Small intestine (tissue), 7 donors: ENCODE measurements around the gene BOD1L1. TPM values are rescaled to one million over a fixed set of nuclear protein-coding genes. Genes with fewer than 3 reads are reported as not detected.

Experiments used
- DNase-seq, 2 donors: peaks; one replicate each; pipeline versions ENCODE4 v3.0.0 to v3.0.0-alpha.2; 2013
- FAIRE-seq: peaks from 2 replicates; lab custom pipeline; 2012; peaks lifted over from hg19 to GRCh38; lab: Jason Lieb, UNC
- H3K27ac ChIP-seq, 3 donors: one replicate each; pipeline ENCODE4 v1.5.1; 2013; ENCODE audit warnings: low read length in 2 of 3, mild to moderate bottlenecking in 2 of 3, control low read depth in 1 of 3, inconsistent platforms in 1 of 3, low read depth in 1 of 3, moderate library complexity in 1 of 3
- H3K27me3 ChIP-seq, 3 donors: one replicate each; pipeline ENCODE4 v1.6.1; 2013; ENCODE audit warnings: low read length in 3 of 3, inconsistent platforms in 1 of 3; ENCODE audit not compliant: control insufficient read depth in 3 of 3, insufficient read depth in 3 of 3
- H3K36me3 ChIP-seq, 3 donors: one replicate each; pipeline ENCODE4 v1.6.1; 2013; ENCODE audit warnings: low read length in 3 of 3, inconsistent platforms in 1 of 3, low read depth in 1 of 3, mild to moderate bottlenecking in 1 of 3, moderate library complexity in 1 of 3; ENCODE audit not compliant: control insufficient read depth in 3 of 3, insufficient read depth in 2 of 3
- H3K4me1 ChIP-seq, 3 donors: one replicate each; pipeline ENCODE4 v1.6.1; 2013; ENCODE audit warnings: low read length in 2 of 3, inconsistent platforms in 1 of 3, low read depth in 1 of 3, mild to moderate bottlenecking in 1 of 3, moderate library complexity in 1 of 3; ENCODE audit not compliant: control insufficient read depth in 3 of 3, insufficient read depth in 2 of 3
- H3K4me3 ChIP-seq, 3 donors: one replicate each; pipeline ENCODE4 v1.5.1; 2013; ENCODE audit warnings: low read length in 3 of 3, control low read depth in 1 of 3, inconsistent platforms in 1 of 3, low read depth in 1 of 3, mild to moderate bottlenecking in 1 of 3, moderate library complexity in 1 of 3
- H3K9me3 ChIP-seq, 2 donors: one replicate each; pipeline ENCODE4 v1.6.1; 2013; ENCODE audit warnings: low read depth in 1 of 2, low read length in 1 of 2; ENCODE audit not compliant: control insufficient read depth in 2 of 2, insufficient read depth in 1 of 2
- WGBS, 3 donors: extraction: QIAGEN DNeasy Blood & Tissue Kit; methylation state at CpG; one replicate each; pipeline ENCODE4 v1.1.7; 2013; 5-methylcytosine and 5-hydroxymethylcytosine counted together
- polyA plus RNA-seq, 4 donors: library from polyadenylated mRNA; stranded (reverse) in 3 of 4; unstranded in 1 of 4; fragments of 200-250 nt in 3 of 4; fragments of 120-200 nt in 1 of 4; gene quantifications; one replicate each; pipeline versions ENCODE4 v1.2.1 to v1.2.3, GENCODE V29; 2013
- donor health status: healthy with polysubstance abuse.
- donor health status: control.
- donor health status: control.
- donor health status: Bipolar disorder and iron deficiency.
- donor health status: healthy.

The BOD1L1 gene
- polyA plus RNA-seq, 4 donors = 11.7 to 39.6 (median 13.6) TPM

- Histone ChIP-seq H3K36me3 (no peaks in the 10 kb centered on the region), H3K27ac (no peak overlapping the region), H3K27me3 (peaks cover 0 to 4% (median 2%) of the 10 kb centered on the region in 3 donors), H3K9me3 (no peaks in the 10 kb centered on the region), H3K4me3 (no peak overlapping the region), H3K4me1 (no peaks in the 10 kb centered on the region)
- FAIRE-seq = no peak
- WGBS, 3 donors = 29 to 62% (median 56%) methylated on average over 2 of the region's 2 CpGs
- no peak for DNase-seq
Observed at GRCh38 chr4:13559413-13559812, 68.1 kb downstream of the BOD1L1 start.

- DNase-seq (no peak), FAIRE-seq (no peak)
Observed at GRCh38 chr4:13558881-13559280, 68.6 kb downstream of the BOD1L1 start.

GRCh38 chr4:13555325-13555724, 72.2 kb downstream of the BOD1L1 start:
- no peak for FAIRE-seq
- H3K27me3 ChIP-seq = peaks cover 0 to 6% (median 2%) of the 10 kb centered on the region in 3 donors
- H3K36me3 ChIP-seq = no peaks in the 10 kb centered on the region
- H3K4me1 ChIP-seq = no peaks in the 10 kb centered on the region
- no peak for DNase-seq
- no peak overlapping the region for H3K27ac ChIP-seq
- no peak overlapping the region for H3K4me3 ChIP-seq
- WGBS, 3 donors = 80 to 92% (median 91%) methylated on average over 2 of the region's 2 CpGs
- no peaks in the 10 kb centered on the region for H3K9me3 ChIP-seq

More at GRCh38 chr4:13558881-13559280, 68.6 kb downstream of the BOD1L1 start:
- H3K36me3 ChIP-seq = no peaks in the 10 kb centered on the region
- H3K27ac ChIP-seq = no peak overlapping the region
- peaks cover 0 to 4% (median 2%) of the 10 kb centered on the region in 3 donors for H3K27me3 ChIP-seq
- WGBS, 3 donors = 63 to 76% (median 75%) methylated on average over 1 of the region's 1 CpG
- no peaks in the 10 kb centered on the region for H3K9me3 ChIP-seq
- no peaks in the 10 kb centered on the region for H3K4me1 ChIP-seq
- no peak overlapping the region for H3K4me3 ChIP-seq

GRCh38 chr4:13553081-13553480, 74.4 kb downstream of the BOD1L1 start:
- Histone ChIP-seq H3K4me3 (no peak overlapping the region), H3K27ac (no peak overlapping the region), H3K36me3 (no peaks in the 10 kb centered on the region), H3K9me3 (peaks cover 0 to 4% of the 10 kb centered on the region in 2 donors), H3K4me1 (peaks cover 0 to 7% (median 0%) of the 10 kb centered on the region in 3 donors), H3K27me3 (peaks cover 0 to 25% (median 9%) of the 10 kb centered on the region in 3 donors)
- FAIRE-seq = no peak
- no peak for DNase-seq
- 68 to 89% (median 78%) methylated on average over 1 of the region's 1 CpG for WGBS, 3 donors

GRCh38 chr4:13548984-13549546, 78.5 kb downstream of the BOD1L1 start:
- Histone ChIP-seq H3K27me3 (peaks cover 0 to 57% (median 33%) of the 10 kb centered on the region in 3 donors), H3K27ac (no peak overlapping the region), H3K9me3 (peaks cover 0 to 4% of the 10 kb centered on the region in 2 donors), H3K4me1 (peaks cover 0 to 15% (median 2%) of the 10 kb centered on the region in 3 donors), H3K4me3 (peak overlapping the region in 2 of 3 donors; percentile 8 to 24), H3K36me3 (no peaks in the 10 kb centered on the region)
- DNase-seq (peak; percentile 71 to 86), FAIRE-seq (no peak)
- WGBS, 3 donors = 3 to 5% (median 4%) methylated on average over 21 of the region's 21 CpGs

GRCh38 chr4:13548059-13548983, 79.2 kb downstream of the BOD1L1 start:
- FAIRE-seq = no peak
- Histone ChIP-seq H3K9me3 (peaks cover 0 to 5% of the 10 kb centered on the region in 2 donors), H3K27ac (no peak overlapping the region), H3K27me3 (peaks cover under 1 to 64% (median 38%) of the 10 kb centered on the region in 3 donors), H3K36me3 (no peaks in the 10 kb centered on the region), H3K4me3 (peak overlapping the region in 2 of 3 donors; percentile 42 to 47), H3K4me1 (peaks cover 0 to 15% (median 2%) of the 10 kb centered on the region in 3 donors)
- WGBS, 3 donors = 8 to 10% (median 9%) methylated on average over 30 to 35 of the region's 35 CpGs
- no peak for DNase-seq

GRCh38 chr4:13547485-13548041, 80.0 kb downstream of the BOD1L1 start:
- FAIRE-seq (no peak), DNase-seq (peak in 1 of 2 donors; percentile 45)
- peak overlapping the region; percentile 34 to 47 (median 42) for H3K4me3 ChIP-seq
- H3K36me3 ChIP-seq = no peaks in the 10 kb centered on the region
- no peak overlapping the region for H3K27ac ChIP-seq
- WGBS, 3 donors = 0 to 2% (median 1%) methylated on average over 45 to 56 of the region's 56 CpGs
- H3K4me1 ChIP-seq = peaks cover 0 to 16% (median 2%) of the 10 kb centered on the region in 3 donors
- peaks cover 3 to 72% (median 45%) of the 10 kb centered on the region in 3 donors for H3K27me3 ChIP-seq
- H3K9me3 ChIP-seq = peaks cover 0 to 8% of the 10 kb centered on the region in 2 donors

- peaks cover 0 to 8% of the 10 kb centered on the region in 2 donors for H3K9me3 ChIP-seq
- peak overlapping the region; percentile 34 to 47 (median 42) for H3K4me3 ChIP-seq
- FAIRE-seq (no peak), DNase-seq (peak in 1 of 2 donors; percentile 54)
- peaks cover 9 to 77% (median 50%) of the 10 kb centered on the region in 3 donors for H3K27me3 ChIP-seq
- 3 to 4% (median 4%) methylated on average over 40 to 54 of the region's 54 CpGs for WGBS, 3 donors
- peaks cover 0 to 21% (median 2%) of the 10 kb centered on the region in 3 donors for H3K4me1 ChIP-seq
- H3K27ac ChIP-seq = no peak overlapping the region
- H3K36me3 ChIP-seq = no peaks in the 10 kb centered on the region
Observed at GRCh38 chr4:13546941-13547484, 80.5 kb downstream of the BOD1L1 start.
